ENCODE data around the gene CDC14C.

Gene CDC14C

GRCh38 chr7:48976850-48977249 is 52.5 kb downstream of the CDC14C start:
- no peak for DNase-seq
